Stimulated activated CD8-positive, alpha-beta memory T cell treated with anti-CD3 and anti-CD28 coated beads, Interleukin-7, amount 100 ng/mL, for 4 hours (primary cell): ENCODE data around the gene TAOK1.
"Not testable (repeated sequence)": the region's sequence is repeated elsewhere in the genome, so short reads cannot be mapped to it uniquely, and the experiment has no call there.

Source experiments
- DNase-seq, 2 donors: peaks; one replicate each; pipeline ENCODE4 v3.0.0-alpha.2; 2020; ENCODE audit warnings: low read depth in 2 of 2

The TAOK1 gene

DNA sequence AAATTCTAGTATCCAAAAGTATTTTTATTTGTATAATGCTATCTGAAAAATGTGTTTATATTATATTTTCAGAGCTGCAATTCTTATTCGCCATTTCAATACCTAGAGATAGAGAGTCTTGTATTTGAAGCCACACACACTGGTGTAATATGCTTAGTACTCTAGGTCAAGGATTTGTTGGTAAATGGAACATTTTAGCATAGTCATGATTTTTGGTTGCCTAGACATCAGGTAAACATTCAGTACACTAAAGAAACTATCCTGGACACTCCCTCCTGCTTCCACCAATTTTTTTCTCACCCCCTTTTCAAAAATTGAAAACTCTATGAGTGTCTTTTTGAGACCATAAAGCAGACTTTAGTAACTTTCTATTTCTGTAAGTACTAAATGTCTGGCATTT lies 155.9 kb downstream of the TAOK1 start:
- DNase-seq: no peak

DNA sequence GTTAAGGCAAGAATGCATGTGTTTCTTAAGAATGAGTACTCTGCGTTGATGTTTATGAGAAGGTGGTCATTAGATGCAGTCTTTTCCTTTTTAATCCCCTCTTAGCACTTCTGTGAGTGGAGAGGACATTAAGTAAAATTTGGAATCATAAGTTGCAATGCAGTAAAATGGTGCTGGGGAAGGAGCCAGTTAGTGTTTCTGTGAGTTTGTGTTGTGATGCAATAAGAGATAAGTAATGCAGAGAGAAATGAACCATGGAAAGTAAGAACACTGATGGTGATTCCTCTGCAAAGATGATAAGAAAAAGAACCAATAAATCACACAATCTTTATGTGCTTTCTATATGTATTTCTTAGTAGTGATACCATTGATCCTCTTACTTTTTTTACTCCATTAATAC lies 156.7 kb downstream of the TAOK1 start:
- DNase-seq: no peak

DNA sequence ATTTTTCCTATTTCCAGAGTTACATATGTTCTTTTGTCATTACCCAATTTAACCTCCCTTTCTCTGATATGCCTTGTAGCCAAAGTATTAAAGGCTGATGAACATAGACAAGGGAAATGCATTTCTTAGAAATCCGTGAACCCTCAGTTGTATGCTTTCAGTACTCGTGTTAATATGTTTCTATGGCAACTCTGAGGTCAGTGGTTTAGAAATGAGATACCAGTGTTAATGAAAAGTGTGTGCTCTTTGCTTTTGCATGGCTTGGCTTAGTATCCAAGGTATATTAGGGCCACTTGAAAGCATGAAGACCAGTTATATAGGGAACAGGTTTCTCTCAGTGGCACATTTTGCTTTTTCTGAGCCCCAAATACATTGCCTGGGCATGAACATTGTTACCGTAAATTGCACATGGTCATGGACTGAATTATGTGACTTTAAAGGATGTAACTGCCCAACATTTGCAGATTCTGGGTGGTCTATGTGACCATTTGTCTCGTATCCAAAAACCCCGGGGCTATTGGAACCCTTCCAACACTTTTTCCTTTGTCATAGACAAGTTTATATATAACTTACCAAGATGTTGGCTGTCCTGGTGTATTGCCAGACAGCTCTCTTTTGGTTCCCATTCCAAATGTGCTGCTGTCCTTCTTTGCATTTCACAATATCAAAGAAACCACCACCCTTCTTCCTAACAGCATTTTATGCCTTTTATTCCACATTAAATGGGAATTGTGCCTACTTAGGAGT lies 159.2 kb downstream of the TAOK1 start:
- no peak for DNase-seq

DNA sequence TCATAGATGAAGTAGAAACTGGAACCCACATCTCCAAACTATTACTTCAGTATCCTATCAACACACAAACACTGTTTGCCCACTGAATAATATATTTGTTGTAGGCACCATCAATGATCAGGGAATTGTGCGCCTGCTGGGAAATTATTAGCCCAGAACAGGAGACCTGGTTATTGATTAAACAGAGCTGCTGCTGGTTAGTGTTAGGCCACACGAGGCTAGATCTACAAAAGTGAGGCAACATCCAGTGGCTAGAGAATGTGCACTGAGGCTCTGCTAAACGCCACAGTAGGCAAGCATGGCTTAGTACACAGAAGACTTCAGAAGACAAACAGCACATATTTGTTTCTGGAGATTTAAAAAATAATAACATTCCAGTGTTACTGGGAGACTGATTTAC lies 165.7 kb downstream of the TAOK1 start:
- no peak for DNase-seq

DNA sequence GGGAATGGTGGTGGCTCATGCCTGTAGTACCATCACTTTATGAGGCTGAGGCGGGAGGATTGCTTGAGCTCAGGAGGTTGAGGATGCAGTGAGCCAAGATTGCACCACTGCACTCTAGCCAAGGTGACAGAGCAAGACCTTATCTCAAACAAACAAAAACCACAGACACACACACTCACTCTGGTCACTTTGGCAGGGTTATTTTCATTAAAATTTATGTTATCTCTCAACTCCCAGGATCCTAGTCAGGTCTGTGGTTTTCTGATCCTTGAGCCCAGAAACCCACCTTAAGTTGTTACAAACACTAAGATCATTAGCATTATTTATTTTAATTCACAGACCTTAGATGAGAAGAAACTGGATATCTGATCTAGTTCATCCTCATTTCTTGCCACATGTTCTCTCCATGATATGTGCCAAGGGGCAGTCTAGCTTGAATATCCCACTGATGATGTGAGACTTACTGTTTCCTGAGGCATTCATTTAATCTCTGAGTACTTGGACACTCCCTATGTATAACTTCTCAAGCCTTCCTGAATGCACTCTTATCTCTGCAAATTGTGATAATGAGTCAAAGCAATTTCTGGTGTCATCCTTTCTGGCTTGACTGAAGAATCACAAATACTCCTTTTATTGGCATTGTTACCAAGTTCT lies 167.0 kb downstream of the TAOK1 start:
- DNase-seq: no peak

DNA sequence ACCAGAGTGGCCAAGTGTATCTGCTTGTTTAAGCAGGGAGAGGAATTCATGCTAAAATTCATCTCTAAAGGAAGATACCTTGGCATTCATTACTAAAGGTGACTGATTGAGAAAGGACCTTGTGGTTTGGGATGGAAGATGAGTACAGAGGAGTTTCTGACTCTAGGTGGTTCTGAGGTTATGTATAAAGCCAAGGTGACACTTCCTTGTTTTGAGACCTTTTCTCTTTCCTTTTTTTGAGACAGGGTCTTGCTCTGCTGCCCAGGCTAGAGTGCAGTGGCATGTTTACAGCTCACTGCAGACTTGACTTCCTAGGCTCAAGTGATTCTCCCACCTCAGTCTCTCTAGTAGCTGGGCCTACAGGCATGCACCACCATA lies 167.6 kb downstream of the TAOK1 start:
- DNase-seq: no peak

DNA sequence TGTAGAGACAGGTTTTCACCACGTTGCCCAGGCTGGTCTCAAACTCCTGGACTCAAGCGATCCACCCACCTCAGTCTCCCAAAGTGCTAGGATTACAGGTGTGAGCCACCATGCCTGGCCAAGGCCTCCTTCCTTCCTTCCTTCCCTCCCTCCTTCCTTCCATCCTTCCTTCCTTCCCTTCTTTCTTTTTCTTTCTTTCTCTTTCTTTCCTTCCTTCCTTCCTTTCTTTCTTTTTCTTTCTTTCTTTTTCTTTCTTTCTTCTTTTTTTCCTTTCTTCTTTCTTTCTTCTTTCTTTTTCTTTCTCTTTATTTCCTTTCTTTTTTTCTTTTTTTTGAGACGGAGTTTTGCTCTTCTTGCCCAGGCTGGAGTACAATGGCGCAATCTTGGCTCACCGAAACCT lies 168.0 kb downstream of the TAOK1 start:
- not testable (repeated sequence) for DNase-seq

DNA sequence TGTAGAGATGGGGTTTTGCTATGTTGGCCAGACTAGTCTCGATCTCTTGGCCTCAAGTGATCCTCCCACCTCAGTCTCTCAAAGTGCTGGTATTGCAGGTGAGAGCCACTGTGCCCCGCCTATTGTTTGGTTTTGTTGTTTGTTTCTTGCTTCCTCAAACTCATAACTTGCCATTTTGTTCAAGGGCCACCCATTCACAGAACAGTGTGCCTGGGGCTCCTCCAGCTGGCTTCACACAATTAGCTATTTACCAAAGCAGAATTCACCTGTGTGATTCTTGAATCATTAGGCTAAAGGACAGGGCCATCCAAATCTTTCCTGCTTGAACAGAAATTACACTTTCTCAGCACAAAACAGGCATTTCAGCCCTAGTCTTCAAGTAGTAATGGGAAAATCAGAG lies 169.5 kb downstream of the TAOK1 start:
- no peak for DNase-seq

DNA sequence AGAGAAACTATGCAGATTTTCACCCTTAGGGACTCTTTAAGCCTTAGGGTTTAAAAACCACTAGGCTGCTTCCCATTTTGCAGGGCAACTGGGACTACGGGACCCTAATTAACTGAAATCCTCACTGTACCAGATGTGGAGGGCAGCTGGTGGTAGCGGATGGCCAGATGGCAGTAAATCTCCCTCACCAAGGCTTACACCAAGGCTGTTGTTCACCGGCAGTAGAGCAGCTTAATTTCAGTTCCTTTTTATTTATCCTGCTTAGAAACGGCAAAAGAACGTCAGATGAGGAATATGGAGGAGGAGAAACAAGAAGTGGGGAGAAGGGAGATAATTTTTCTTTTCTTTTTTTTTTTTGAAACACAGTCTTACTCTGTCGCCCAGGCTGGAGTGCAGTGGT lies 170.2 kb downstream of the TAOK1 start:
- DNase-seq: no peak

DNA sequence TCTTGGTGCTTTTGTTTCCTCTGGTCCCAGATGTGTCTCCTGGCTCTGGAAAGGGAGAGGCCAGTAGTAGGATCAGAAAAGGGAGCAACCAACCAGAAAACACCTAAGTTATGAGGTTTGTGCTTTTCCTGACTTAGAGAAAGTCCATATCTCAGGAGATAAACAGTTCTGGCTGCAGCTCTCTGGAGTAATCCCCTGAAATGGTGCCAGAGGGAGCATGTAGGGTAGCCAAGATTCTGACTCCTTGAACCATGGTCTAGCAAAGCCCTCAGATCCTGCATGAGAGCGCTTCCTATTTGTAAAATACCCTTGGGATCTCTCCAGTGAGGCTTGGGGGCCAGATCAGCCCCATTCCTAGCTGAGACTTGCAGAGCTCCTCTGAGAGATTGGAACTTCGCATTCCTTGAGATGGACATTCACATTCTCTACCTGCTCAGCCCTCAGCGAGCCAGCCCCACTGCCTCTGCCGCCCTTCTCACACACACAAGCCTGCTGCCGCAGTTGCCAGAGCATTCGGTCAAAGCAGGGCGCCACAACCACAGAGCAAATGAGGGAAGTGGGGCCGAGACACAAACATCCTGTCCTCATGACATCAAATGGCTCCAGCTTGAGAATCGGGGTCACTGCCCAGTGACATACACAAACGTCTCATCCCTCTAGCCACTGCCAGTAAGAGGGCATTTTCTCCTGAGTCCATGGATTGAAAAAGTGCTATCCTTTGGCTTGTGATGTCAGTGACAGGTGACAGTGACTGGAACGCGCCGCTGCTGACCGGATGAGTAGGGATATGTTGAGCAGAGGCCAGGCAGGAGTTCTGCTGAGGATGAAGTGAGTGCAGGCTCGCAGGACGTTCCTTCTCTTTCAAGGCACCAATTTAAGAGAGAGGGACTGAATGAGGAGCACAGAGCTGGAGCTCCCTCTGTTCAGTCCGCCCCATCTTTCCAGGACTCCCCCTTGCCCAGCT lies 171.7 kb downstream of the TAOK1 start:
- no peak for DNase-seq

DNA sequence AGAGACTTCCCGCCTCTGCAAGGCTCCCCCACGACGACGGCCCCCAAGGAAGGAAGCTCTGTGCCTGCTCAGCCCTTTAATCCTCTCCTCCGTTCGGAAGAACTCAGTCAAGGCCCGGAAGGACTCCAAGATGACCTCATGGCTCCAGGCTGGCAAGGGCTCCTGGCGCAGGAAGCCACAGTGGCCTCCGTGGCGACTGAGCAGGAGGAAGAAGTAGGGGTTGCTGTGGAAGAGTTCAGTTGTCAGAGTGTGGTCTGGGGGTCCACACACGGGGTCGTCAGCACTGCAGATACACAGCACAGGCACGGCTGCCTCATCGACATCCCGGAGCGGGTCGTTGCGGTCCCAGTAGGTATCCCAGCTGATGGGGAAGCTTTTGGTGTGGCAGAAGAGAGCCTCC lies 172.5 kb downstream of the TAOK1 start:
- DNase-seq: no peak

DNA sequence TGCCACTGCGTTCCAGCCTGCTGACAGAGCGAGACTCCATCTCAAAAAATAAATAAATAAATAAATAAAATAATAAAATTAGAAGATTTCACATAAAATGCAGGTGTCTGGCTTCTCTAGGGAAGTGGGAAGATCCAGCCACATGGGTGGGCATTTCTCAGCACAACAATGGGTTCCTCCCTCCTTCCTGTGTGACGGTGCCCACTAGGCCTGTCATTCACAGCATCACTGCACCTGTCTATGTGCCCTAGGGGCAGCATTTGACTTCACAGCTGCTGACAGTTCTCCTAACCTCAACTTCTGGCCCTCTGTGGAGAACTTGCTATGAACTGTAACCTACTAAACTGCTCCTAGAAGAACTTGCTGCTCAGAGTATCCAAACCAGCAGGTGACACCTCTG lies 173.7 kb downstream of the TAOK1 start:
- no peak for DNase-seq

DNA sequence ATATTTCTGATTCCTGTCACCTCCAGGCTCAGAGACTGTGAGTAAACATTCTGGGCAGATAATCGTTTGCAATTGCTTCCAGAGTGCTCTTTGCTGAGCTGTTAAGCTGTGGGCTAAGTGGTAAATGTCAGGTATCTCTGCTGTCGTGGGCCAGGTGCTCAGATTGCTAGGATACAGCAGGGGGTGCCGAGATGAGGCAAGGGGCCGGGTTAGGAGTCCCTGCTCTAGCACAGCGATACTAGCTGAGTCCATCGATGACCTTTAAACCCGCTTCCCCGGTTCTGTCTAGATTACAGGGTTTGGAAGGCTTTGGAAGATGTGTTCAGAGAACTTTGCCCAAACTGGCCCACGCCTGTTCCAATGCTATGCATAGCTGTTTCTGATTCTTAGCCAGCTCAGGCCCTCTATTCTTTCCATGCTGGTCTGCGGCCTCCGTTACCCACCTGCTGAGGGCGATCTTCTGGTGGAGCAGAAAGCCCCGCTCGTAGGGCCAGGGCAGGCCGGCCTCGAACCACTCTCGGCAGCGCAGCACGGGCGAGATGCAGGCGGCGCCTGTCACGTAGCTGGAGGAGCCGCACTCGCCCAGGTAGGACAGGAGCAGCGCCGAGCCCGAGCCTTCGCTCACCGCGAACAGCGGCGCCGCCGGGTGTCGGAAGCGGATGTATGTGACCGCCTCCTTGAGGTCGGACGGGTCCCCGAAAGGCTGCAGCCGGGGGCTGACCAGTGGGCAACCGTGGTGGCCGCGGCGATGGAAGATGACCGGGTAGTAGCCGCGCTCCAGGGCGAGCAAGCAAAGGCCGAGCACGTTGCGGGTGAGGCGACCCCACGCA lies 175.7 kb downstream of the TAOK1 start:
- peak in 1 of 2 donors; percentile 45 for DNase-seq

DNA sequence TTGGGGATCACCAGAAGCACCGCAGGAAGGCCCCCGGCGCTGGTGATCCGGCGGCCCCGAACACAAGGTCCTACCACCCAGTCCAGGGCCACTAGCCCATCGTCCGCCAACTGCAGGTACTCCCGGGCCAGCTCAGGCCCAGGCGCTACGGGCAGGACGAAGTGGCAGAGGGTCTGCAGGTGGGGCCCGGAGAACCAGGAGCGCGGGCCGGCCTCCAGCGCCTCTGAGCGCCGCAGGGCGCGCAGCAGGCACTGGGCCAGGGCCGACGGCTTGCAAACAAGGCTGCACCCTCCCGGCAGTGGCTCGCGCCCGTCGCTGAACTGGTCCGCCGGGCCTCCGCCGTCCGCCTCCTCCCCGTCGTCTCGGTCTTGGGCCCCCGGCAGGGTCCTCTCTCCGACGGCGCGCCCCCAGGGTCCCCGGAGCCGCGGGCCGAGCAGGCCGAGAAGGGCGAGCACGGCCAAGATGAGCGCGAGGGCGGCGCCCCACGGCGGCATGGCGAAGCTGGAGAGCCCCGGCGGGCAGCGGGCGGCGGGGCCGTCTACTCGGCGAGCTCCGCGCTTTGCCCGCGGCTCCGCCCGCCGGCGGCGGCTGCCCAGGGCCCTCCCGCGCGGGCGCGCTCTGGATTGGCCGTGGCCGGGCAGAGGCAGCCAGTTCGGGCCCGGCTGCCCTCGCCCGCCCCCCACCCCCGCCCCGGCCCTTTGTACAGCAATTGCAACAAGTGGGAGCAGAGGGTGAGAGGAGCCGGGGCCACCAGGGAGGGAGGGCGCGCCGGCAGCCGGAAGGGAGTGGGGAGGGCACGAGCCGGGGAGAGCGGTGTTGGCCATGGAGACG lies 176.5 kb downstream of the TAOK1 start, which contains the start of gene ABHD15:
TSS of gene ABHD15 (minus strand) at position 565 of the 831 bp plus-strand sequence. CDS start at position 494, 71 bp downstream.
- DNase-seq: peak in 1 of 2 donors; percentile 53

DNA sequence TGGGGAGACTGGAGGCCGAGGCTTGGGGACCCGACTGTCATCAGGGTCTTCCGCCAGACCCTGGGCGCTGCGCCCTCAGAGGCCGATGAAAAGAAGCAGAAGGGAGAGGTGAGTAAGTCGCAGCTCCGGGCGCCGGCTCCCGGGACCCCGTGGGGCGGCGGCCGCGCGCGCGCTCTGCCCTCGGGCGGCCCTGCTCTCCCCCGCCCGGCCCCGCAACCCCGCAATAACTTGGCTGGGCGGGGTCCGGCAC lies 177.1 kb downstream of the TAOK1 start:
- DNase-seq: no peak

DNA sequence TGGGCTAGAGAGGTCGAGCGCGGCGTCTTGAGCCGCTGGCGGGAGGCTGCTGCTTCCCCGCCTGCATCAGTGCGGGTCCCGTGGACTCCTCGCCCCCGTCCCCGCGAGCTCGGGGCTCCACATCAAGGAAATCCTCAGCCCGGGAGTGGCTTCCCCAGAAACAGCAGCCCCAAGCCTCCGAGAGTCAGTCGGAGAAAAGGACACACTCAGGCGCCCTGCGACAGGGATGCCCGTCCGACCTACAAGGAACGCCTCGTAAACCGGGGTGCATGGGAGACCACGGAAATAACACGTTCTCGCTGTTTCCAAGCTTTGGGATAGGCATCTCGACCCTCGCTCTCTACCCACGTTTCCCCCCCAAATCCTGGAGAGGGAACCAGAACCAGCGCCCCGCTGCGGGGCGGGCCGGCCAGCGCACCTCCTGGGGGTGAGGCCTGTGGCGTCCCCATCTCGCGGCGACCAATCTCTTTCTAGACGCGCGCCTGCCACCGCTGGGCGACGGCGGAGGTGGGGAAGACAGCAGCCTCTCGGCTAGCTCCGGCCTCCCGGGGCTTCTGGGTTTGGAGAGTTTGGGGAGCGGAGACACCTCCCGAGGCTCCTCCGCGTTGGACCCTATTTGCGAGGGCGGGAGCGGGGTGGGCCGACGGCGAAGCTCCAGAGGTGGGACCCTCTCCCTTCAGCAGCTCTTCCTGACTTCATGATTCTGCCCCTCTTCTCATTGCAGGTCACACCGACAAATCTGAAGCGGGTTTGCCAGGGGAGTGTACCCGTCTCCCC lies 177.6 kb downstream of the TAOK1 start:
- DNase-seq: peak; percentile 53 to 71

DNA sequence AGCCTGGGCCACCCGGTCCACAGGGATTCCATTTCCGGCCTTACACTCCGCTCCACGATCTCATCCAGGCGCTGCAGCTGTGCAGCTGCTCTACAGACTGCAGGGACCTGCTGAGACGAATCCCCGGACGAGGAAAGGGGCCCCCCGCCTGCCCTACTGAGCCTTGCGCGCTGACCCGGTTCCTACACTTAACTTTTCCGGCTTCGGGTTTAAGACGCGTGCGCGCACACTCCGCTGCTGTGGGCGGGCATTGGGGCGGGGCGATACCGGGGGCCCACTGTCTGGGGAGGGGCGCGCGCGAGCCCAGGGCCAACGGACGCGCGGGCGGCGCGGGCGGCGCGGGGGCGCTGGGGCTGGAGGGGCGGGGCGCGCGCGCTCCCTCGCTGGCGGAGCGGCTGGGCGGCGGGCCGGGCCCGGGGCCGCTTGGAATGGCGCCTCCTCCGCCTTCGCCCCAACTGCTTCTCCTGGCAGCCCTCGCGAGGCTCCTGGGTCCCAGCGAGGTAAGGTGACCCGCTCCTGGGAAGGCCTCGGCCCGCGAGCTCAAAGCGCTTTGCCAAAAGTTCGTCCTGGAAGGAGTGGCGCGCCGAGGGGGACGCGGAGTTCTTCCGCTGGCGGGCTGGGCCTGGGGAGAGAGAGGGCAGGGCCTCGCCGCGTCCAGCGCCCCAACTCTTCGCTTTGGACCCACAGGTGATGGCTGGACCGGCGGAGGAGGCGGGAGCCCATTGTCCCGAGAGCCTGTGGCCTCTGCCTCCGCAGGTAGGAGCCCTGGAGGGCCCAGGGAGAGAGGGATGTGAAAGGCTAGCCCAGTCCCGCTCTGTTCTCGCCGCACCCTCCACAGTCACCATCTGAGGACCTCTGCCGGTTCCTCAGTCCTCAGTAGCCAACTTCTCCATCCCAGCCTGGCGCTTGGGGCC lies 178.4 kb downstream of the TAOK1 start, which contains the start of gene TP53I13:
TSS of gene TP53I13 (plus strand) at position 371 of the 914 bp plus-strand sequence. CDS start at position 429, 58 bp downstream.
- peak; percentile 86 to 89 for DNase-seq

DNA sequence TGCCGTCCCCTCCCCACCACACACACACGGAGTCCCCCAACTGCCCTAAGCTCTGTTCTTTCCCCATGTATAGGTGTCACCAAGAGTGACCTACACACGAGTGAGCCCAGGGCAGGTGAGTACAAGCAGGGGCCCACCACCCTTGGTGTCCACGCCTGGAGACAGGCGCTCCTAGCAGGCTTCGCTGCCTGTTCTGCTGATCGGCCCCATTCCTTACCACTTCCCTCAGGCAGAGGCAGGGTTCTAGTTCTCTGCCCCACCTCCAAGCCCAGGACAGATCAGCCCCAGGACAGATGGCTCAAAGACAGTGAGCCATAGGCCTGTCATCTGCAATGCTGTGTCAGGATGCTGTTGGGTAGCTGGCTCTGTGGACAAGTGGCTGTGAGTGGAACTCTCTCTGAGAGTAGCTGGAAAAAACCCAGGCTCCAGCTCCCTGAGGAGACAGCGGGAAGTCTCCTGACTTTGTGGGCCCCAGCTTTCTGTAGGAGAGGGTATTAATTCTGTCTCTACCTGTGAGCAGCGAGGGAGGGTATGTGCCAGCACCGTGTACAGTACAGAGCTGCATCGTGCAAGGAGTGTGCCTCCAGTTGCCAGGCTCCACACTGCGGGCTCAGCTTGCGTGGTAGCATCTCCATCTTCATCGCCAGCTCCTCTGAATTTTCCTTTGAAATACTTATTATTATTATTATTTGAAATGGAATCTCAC lies 179.2 kb downstream of the TAOK1 start:
- DNase-seq: no peak
